HG03354 (cell line): Measurements from ENCODE around the gene RTKN.
"Not testable (repeated sequence)": the region's sequence is repeated elsewhere in the genome, so short reads cannot be mapped to it uniquely, and the experiment has no call there.

Experiments used
- ATAC-seq: cut with Tn5 transposase; IDR thresholded peaks from one replicate; pipeline ENCODE4 v1.9.1; 2021; ENCODE audit warnings: mild to moderate bottlenecking; ENCODE audit not compliant: unreplicated experiment, poor library complexity, severe bottlenecking

The RTKN gene

DNA sequence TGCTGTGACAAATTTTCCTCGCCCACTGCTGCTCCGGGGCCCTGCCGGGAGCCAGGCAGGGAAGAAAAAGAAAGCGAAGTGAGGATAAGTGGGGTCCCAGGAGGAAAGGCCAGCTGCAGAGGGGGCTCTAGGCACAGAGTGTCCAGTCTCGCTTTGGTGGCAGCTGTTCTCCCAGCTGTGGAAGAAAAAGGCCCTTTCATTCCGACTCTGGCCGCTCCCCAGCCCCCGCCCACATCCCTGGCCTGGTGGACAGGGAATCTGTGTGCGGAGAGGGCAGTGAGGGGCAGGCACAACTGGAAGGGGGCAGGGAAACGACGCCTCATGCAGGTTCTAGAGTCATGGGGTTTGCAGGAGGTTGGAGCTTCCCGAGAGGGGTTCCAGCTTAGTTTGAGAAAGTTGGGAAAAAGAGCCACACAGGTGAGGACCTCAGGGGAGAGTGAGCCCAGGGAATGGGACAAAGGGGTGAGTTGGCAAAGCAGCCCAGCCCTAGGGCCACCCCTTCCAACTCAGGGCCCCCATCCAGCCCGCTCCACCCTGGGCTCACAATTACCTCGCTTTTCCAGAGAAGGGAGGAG lies 1.8 kb downstream of the RTKN start:
- ATAC-seq, result no peak

DNA sequence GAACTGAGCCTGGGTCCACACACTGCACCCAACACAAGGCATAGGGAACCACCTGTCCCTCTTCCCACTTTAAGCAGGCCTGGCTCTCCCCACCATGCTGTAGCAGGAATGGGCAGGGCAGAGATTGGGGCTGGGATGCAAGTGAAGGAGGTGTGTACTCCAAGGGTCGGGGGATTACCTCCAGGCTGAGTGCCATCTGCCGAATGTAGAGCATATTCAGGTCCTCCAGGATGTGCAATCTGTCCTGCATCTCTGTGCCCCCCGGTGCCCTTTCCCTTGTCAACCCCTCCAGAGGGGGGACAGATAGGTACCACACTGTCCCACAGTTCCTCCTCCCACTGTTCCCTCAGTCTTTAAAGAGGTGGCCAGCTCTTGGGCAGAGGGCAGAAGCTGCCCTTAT lies 2.4 kb downstream of the RTKN start:
- ATAC-seq, result no peak

DNA sequence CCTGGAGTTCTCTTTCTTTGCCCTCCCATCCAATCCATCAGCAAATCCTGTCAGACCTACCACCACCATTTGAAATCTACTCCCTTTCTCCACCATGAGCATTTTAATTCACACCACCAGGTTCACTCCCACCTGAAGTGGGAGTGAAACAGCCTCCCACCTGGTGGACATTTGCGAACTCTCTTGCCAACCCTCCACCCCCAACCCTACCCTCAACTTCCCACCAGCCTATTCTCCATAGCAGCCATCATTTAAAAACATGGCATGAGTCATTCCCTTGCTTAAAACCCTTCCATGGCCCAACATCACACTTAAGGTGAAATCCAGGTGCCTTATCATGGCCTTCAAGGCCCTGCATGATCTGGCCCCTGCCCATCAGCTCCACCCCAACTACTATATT lies 3.5 kb downstream of the RTKN start:
- ATAC-seq, result no peak

DNA sequence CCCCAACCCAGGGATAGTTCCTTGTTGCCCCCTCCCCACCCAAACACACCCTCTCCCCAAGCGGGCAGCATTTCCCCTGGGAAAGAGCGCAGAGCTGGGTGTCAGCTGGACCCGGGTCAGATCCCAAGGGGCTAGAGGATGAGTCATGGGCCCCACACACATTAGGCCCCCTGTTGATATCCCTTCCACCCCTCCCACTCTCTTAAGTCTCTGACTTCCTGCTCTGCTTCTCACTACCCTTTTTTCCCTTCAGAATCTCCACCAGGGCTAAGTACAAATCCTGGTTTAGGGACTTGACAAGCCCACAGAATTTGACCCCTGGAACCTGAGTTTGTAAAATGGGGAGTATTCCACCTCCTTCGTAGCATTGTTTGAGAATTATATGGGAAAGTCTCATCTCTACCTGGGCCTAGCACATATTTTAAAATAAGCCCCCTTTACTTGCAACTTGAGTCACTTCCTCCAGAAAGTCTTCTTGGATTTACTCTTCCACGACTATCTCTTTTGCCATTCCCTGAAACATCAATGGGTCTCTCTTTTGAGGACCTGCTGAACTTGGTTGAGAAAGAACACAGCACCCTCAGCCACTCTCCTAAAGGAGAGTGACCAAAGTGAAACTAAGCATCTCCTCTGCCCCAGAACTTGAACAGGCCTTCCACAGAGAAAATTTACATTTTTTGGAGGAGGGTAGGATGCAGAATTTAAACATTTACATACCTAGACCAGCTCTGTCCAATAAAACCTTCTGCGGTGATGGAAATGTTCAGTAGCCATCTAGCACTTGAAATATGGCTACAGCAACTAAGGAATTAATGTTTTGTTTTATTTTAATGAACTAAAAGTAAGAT lies 4.7 kb downstream of the RTKN start:
- no peak for ATAC-seq

DNA sequence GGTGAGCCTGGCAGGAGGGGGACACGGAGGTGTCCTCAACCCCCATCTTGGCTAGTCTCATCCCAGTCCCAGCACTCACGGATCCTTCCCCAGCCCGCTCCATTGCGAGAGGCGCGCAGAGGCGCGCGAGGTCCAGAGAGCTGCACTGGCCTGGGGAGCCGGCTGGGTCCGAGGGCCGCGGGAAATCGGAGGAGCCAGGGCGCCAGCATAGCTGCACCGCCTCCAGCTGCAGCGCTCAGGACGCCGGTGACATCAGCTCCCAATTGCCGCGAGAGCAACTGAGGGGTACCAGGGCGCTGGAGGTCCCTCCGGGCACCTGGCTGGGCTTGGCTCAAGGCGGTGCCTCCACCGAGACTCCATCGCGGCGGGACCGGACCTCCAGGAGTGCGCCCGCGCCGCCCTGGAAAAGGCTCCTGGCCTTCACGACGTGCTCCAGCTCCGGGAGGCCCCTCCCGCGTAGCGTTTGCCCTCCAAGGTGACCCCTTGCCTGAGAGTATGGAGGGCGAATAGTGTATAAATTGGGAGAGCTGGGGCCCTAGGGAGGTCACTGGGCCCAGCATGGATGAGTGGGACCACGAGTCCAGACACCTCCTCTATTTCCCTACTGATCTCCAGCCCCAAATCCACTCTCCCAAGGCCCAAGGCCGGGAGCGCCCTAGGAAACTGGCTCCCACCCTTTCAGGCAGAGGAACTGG lies 5.5 kb downstream of the RTKN start:
- ATAC-seq, result no peak

DNA sequence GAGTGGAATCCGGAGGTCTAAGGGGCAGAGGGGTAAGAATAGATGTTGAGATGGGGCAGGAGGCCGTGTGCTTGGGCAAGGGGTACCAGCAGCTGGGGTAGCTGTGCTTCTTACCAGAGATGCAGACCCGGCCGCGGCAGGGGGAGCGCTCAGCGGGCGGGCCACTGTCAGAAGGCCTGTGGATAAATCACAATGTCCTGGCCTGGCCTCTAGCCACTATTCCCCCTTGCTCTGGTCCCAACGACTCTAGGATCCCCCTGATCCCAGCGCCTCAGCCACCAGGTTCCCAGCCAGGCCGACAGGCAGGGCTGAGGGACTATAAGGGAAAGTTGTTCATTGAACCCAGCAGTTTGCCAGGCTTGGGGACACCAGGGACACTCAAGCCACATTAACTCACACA lies 11.2 kb downstream of the RTKN start:
- ATAC-seq, result no peak

DNA sequence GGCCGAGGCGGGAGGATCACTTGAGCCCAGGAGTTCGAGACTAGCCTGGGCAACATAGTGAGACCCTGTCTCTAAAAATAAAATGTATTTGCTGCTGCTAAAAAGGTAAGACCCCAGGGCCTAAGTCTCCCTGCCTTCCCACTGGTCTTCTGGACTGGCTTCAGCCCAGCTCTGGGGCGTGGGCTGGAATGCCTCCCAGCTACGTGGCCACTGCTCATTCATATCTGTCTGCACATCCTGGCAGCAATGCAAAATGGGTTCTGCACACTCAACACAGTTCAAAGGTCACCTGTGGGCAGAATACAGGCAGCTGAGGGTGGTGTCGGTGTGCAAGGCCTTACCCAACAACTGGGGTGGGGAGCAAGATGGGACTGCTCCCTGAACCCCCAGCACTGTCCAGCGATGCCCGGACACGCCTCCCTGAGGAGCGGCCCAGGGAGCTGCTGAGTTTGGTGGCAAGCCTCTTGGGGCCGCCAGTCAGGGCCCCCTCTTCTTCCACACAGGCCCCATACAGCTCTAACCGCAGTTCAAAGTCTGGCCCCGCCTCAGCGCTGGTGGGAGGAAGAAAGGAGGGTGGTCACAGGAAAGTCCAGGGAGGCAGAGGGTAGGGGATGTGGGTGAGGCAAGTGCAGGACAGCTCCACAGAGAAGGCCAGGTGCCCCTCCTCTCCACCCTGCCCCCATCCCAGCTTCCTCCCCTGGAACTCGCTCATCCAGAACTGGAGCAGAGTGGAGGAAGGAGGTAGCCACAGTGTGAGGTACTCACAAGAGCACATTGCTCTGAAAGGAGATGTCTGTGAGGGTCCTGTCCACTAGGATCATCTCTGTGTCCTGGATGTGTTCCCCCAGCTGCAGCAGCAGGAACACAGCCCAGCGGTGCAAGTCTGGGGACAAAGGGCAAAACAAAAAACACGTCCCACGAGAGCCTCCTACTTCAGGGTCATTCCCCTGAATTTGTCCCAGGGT lies 12.0 kb downstream of the RTKN start:
- no peak for ATAC-seq

DNA sequence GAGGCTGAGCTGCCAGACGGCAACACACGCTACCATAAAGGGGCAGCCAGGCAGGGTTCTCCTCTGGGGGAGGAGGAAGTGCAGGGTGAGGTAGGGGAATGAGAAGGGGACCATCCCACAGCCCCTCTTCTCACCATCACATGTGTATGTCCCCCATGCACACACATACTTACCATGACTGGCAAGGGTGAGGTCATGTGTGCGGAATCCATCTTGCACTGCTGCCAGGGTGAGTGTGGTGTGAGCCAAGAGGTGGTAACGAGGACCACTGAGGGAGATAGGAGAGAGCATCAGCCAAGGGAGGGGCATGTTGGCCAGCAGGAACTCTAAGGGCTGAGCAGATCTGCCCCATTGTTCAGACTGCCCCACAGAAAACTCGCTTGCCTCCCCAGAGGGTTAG lies 13.1 kb downstream of the RTKN start:
- ATAC-seq, result no peak

DNA sequence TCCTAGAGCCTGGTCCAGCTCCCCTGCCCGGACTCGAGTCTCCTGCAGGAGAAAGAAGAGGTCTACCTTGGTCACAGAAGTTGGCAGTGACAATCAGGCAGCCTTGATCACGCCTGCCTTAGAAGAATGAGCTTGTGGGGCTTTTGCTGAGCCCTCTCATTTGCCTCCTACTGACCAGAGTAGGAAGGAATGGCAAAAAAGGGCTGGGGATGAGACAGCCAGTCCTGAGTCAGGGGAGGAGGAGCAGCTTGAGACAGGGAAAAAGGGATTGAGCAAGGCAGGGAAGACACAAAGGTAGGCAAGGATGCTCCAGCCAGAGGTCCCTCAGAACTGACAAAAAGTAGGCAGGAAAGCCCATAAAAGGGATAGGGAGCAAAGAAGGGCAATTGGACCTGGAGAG lies 14.2 kb downstream of the RTKN start:
- no peak for ATAC-seq

DNA sequence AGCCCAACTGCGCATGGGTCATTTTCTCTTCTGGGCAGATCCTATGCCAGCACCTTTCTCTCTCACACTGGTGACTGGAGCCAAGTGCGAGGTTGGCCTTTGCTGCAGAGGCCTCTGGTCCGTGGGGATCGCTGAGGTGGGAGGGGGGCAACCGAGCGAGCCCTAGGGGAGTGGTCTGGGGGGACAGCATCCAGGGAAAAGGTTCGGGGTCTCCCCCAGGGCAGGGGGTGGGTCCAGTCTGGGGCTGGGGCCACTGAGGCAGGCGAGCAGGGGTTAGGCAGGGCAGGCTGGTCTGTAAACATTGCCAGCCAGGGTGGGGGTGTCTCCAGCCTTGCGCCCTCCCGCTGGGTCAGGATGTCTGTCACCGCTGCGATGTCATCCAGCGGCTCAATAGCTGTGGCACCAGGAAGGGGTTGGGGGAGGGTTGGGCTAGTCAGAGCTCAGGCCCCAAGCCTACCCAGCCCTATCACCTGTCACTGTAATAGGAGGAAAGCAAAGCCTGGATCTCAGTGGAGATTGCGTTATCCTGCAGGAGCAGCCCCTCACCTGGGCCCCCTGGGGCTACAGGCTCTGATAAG lies 15.5 kb downstream of the RTKN start:
- ATAC-seq, result no peak

DNA sequence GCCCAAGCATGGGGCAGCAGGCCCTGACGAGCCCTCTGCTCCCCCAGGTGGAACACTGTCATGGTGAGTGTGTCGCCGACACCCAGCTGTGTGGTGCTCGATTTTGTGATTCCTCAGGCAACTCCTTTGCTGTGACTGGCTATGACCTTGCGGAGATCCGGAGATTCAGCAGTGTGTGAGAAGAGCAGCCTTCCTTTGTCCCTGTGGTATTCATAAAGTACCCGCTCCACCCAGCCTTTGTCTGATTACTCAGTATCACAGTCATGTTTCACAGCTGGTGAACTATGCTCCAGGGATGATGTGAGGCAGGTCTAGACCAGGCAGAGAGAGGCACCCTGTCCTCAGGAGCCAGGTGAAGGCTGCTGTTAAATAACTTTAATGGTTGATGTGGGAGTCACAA lies 16.2 kb downstream of the RTKN start:
- no peak for ATAC-seq

DNA sequence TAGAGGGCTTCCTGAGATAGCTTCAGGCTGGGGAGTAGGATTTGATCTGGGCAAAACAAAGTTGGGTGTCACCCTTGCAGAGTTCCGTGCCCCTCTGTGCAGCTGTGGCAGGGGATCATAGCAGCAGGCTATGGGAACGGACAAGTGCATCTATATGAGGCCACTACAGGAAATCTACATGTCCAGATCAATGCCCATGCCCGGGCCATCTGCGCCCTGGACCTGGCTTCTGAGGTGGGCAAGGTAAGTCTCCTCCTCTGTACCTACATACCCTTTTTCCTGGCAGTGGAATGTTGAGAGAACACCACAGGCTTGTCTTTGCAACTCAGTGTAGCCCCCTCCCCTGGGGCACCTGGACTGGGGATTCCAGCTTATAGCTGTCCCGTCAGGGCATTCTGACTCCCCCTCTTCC lies 16.7 kb downstream of the RTKN start:
- ATAC-seq, result no peak

DNA sequence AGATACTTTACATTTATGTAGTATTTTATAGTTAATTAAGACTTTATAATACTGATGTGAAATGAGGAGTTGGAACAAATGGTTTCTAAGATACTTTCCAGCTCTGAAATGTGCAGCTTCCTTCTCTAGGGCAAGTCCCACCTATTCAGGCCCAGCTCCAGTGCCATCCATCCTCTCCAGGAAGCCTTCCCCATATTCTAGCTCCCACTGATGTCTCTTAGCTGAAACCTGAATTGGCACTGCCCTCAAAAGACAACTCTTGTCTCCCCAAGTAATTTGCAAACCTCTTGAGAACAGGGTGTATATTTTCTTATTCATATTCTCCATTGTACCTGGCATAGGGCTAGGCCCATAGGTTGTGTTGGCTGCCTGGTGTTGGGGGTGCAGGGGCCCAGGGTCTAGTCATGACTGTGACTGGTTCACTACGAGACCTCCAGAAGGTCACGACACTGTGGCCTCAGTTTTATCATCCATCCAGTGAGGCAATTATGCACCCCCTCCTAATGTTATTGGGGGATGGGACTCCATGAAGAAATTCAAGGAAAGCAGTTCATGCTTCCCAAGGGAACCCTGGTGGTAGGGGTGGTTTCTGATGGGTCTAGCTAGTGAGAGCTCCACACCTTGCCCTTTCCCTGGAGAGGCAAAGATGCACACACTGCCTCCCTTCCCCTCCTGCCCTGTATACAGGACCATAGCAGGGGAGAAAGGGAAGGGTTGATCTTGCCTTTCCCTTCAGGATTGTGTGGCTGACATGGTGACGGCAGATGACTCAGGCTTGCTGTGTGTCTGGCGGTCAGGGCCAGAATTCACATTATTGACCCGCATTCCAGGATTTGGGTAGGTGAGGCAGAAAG lies 17.4 kb downstream of the RTKN start:
- no peak for ATAC-seq

DNA sequence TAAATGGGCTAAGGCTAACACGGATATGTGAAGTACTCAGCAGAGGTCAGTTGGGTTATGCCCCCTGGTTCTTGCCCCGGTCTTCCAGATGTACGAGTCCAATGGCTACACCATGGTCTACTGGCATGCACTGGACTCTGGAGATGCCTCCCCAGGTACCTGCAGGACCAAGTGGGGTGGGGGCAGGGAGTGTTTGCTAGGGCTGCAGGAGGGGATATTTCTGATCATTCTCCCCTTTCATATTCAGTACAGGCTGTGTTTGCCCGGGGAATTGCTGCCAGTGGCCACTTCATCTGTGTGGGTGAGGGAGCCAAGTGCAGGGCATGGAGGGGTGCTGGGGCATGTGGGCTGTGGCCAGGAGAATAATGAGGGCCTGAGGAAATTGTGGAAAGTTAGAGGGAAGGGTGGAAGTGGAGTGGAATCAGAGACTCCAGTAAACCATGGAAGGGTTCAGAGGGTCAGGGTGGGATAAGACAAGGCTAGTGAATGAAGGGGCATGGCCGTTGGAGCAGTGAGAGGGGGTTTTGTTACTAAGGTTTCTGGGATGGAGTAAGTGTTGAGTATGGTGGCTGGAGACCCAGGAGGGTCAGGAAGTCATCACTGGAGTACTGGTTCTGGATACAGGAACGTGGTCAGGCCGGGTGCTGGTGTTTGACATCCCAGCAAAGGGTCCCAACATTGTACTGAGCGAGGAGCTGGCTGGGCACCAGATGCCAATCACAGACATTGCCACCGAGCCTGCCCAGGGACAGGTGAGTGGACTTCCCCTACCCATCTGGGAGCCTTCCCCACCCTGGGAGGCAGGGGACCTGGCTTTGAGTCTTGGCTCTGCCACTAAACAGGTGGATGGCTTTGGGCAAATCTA lies 18.3 kb downstream of the RTKN start:
- ATAC-seq, result no peak

DNA sequence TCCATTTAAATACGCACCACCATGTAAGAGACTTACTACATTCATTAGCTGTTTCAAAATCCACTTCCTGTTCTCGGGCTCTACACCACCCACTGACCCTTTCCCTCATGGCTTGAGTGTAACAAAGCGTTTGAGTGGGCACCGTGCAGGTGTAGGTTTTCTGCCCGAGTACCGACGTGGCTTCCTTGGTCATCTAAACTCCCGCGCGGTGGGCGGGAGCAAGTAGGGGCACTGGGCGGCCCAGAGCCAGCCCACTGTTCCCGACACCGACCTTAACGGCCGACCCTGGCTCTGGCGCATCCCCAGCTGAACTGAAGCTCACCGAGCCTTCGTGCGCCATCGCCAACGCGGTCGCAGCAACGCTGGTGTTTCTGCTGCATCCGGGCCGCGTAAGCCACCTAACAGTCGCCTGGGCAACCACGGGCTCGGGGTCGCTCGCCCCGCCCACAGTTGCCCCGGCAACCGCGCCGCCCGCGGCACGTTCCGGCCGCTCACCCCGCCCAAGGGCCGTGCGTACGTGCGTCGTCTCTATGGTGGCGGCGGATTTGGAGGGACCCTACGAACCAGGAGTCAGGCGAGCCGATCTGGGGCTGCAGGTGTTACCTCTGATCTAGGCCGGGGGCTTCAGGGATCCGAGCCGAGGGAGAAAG lies 20.4 kb downstream of the RTKN start, which contains the start of the genes C2orf81 and WDR54:
Gene C2orf81, minus strand, starts transcription at position 399 of the 650 bp plus-strand sequence. Its CDS starts 59 bp downstream, at position 340.
Gene WDR54, plus strand, starts transcription at position 510 of the 650 bp plus-strand sequence. CDS start 424 bp downstream, outside the sequence.
- ATAC-seq, result peak; percentile 90

DNA sequence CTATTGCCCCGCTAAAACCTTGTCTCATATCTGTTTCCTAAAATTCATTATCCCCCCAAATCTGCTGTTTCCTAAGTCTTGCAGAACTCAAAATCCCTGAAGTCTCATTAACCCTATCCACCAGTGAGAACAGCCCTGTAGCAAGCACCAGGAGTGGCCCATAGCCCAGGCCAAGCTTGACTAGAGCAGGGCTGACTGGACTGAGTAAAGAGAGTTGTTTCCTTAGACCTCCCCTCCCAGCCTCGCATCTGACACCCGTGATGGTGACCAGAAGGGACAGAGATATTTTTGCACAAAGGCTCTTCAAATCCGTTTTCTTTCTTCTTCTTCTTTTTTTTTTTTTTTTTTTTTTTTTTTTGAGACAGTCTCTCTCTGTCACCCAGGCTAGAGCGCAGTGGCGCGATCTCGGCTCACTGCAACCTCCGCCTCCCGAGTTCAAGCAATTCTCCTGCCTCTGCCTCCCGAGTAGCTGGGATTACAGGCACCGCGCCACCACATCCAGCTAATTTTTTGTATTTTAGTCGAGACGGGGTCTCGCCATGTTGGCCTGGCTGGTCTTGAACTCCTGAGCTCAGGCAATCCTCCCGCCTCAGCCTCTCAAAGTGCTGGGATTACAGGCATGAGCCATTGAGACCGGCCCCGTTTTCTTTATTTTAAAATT lies 21.2 kb downstream of the RTKN start:
- not testable (repeated sequence) for ATAC-seq

DNA sequence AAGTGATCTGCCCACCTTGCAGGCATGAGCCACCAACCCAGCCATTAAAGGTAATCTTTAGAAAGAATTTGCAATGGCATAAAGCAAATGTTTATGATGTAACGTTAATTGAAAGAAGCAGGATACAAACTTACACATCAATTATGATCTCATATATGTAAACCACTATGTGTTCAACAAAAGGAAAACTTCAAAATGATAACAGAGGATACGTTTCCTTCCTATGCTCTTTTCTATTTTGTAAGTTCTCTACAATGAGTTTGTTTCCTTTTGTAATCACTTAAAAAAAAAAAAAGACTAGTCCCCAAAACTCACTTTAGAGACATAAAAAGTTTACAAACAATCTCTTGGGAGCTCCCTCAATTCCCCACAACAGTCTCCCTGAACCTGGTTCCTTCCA lies 21.7 kb downstream of the RTKN start:
- no peak for ATAC-seq
